ENCODE data around the gene SLC39A11.

DNA sequence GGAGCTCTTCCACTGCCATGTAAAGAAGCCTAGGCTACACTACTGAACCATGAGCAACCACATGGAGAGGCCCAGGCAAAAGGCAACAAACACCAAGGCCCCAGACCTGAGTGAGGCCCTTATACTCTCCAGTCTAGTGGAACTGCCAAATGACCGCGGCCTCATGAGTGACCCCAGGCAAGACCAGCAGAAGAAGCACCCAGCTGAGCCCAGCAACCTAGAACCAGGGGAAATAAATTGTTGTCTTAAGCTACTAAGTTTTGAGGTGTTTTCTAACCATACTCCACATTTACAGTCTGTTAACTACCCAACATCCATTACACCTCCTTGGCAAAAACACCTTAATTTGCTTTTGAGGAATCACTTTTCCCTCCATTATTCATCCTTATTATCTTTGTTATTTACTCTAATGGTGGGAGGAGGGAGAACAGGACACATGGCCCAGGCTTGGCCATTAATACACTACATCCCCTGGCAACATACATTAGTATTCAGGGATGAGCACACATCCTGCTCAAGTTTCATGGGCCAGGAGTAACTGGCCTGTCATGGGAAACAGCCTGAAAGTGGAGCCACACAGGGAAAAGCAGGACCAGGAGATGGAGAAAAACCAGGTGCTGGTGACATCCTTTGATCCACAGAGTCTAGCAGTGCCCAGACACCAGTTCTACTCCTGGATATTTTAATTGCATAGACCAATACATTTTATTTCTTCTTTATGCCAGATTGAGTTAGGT is 26.2 kb downstream of the SLC39A11 start:
- TF ChIP-seq, protein P1, sequence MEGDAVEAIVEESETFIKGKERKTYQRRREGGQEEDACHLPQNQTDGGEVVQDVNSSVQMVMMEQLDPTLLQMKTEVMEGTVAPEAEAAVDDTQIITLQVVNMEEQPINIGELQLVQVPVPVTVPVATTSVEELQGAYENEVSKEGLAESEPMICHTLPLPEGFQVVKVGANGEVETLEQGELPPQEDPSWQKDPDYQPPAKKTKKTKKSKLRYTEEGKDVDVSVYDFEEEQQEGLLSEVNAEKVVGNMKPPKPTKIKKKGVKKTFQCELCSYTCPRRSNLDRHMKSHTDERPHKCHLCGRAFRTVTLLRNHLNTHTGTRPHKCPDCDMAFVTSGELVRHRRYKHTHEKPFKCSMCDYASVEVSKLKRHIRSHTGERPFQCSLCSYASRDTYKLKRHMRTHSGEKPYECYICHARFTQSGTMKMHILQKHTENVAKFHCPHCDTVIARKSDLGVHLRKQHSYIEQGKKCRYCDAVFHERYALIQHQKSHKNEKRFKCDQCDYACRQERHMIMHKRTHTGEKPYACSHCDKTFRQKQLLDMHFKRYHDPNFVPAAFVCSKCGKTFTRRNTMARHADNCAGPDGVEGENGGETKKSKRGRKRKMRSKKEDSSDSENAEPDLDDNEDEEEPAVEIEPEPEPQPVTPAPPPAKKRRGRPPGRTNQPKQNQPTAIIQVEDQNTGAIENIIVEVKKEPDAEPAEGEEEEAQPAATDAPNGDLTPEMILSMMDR (IDR thresholded peaks at IDR 0.05): no peak
- TF ChIP-seq, protein P2, sequence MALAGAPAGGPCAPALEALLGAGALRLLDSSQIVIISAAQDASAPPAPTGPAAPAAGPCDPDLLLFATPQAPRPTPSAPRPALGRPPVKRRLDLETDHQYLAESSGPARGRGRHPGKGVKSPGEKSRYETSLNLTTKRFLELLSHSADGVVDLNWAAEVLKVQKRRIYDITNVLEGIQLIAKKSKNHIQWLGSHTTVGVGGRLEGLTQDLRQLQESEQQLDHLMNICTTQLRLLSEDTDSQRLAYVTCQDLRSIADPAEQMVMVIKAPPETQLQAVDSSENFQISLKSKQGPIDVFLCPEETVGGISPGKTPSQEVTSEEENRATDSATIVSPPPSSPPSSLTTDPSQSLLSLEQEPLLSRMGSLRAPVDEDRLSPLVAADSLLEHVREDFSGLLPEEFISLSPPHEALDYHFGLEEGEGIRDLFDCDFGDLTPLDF (CRISPR knock-in tag; IDR thresholded peaks at IDR 0.05): no peak
- TF ChIP-seq ELF4 (CRISPR knock-in tag; IDR thresholded peaks at IDR 0.05; ENCODE audit: low read depth) (no peak), RORB (CRISPR knock-in tag; IDR thresholded peaks at IDR 0.05) (no peak), RELA (CRISPR knock-in tag; IDR thresholded peaks at IDR 0.05; ENCODE audit: borderline replicate concordance) (no peak), SP1 (CRISPR knock-in tag; conservative IDR thresholded peaks at IDR 0.05) (no peak)
- TF ChIP-seq, protein P3, sequence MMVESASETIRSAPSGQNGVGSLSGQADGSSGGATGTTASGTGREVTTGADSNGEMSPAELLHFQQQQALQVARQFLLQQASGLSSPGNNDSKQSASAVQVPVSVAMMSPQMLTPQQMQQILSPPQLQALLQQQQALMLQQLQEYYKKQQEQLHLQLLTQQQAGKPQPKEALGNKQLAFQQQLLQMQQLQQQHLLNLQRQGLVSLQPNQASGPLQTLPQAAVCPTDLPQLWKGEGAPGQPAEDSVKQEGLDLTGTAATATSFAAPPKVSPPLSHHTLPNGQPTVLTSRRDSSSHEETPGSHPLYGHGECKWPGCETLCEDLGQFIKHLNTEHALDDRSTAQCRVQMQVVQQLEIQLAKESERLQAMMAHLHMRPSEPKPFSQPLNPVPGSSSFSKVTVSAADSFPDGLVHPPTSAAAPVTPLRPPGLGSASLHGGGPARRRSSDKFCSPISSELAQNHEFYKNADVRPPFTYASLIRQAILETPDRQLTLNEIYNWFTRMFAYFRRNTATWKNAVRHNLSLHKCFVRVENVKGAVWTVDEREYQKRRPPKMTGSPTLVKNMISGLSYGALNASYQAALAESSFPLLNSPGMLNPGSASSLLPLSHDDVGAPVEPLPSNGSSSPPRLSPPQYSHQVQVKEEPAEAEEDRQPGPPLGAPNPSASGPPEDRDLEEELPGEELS (CRISPR knock-in tag; IDR thresholded peaks at IDR 0.05): no peak
- TF ChIP-seq, protein P4, sequence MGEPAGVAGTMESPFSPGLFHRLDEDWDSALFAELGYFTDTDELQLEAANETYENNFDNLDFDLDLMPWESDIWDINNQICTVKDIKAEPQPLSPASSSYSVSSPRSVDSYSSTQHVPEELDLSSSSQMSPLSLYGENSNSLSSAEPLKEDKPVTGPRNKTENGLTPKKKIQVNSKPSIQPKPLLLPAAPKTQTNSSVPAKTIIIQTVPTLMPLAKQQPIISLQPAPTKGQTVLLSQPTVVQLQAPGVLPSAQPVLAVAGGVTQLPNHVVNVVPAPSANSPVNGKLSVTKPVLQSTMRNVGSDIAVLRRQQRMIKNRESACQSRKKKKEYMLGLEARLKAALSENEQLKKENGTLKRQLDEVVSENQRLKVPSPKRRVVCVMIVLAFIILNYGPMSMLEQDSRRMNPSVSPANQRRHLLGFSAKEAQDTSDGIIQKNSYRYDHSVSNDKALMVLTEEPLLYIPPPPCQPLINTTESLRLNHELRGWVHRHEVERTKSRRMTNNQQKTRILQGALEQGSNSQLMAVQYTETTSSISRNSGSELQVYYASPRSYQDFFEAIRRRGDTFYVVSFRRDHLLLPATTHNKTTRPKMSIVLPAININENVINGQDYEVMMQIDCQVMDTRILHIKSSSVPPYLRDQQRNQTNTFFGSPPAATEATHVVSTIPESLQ (CRISPR knock-in tag; IDR thresholded peaks at IDR 0.05): no peak
- TF ChIP-seq, protein P5, sequence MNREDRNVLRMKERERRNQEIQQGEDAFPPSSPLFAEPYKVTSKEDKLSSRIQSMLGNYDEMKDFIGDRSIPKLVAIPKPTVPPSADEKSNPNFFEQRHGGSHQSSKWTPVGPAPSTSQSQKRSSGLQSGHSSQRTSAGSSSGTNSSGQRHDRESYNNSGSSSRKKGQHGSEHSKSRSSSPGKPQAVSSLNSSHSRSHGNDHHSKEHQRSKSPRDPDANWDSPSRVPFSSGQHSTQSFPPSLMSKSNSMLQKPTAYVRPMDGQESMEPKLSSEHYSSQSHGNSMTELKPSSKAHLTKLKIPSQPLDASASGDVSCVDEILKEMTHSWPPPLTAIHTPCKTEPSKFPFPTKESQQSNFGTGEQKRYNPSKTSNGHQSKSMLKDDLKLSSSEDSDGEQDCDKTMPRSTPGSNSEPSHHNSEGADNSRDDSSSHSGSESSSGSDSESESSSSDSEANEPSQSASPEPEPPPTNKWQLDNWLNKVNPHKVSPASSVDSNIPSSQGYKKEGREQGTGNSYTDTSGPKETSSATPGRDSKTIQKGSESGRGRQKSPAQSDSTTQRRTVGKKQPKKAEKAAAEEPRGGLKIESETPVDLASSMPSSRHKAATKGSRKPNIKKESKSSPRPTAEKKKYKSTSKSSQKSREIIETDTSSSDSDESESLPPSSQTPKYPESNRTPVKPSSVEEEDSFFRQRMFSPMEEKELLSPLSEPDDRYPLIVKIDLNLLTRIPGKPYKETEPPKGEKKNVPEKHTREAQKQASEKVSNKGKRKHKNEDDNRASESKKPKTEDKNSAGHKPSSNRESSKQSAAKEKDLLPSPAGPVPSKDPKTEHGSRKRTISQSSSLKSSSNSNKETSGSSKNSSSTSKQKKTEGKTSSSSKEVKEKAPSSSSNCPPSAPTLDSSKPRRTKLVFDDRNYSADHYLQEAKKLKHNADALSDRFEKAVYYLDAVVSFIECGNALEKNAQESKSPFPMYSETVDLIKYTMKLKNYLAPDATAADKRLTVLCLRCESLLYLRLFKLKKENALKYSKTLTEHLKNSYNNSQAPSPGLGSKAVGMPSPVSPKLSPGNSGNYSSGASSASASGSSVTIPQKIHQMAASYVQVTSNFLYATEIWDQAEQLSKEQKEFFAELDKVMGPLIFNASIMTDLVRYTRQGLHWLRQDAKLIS (CRISPR knock-in tag; IDR thresholded peaks at IDR 0.05; ENCODE audit: borderline replicate concordance): no peak
